GM18873 (cell line): ENCODE results near the gene SYCE3.
"Not testable (repeated sequence)": the region's sequence is repeated elsewhere in the genome, so short reads cannot be mapped to it uniquely, and the experiment has no call there.

ENCODE experiments used
- ATAC-seq: cut with Tn5 transposase; IDR thresholded peaks from one replicate; pipeline ENCODE4 v1.9.1; 2021; ENCODE audit warnings: mild to moderate bottlenecking, moderate library complexity, moderate number of reproducible peaks; ENCODE audit not compliant: unreplicated experiment, low FRiP score

The SYCE3 gene, protein sequence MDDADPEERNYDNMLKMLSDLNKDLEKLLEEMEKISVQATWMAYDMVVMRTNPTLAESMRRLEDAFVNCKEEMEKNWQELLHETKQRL

DNA sequence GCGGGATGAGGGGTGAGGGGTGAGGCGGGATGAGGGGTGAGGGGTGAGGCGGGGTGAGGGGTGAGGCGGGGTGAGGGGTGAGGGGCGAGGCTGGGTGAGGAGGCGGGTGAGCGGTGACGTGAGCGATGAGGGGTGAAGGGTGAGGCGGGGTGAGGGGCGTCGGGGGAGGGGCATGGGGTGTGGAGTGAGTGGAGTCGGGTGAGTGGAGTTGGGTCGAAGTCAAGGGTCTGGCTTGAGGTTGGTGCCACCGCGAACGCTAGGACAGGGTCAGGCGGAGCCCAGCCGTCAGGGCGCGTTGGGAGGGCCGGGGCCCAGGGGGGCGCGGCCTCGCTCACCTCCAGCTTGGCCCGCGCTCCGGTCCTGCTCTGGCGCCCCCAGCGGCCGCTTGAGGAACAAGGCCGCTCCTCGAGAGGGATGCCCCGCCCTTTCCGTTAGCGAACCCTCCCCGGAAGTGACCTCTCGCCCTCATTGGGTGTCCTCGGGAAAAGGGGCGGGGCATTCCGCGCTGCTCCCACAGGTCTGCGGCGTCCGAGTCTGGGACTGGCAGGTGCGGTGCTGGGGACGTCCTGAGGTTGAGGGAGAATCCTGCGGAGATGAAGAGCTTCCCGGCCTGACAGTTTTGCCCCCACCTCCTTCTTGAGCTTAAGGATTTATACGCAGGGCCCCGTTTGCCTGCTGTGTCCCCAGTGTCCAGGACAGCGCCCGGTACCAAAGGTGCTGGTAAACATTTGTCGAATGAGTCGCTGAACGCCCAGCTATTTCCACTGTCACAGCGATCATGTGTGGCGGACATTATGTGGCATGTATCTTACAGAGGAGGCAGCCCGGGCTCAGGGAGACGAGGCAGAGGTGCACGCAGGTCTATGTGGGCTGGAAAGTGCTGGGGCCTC, at the start of gene SYCE3:
Gene SYCE3 (minus strand): TSS at position 397 of the 890 bp plus-strand sequence. CDS start 6,514 bp downstream, outside the sequence.
- ATAC-seq = peak; percentile 88

DNA sequence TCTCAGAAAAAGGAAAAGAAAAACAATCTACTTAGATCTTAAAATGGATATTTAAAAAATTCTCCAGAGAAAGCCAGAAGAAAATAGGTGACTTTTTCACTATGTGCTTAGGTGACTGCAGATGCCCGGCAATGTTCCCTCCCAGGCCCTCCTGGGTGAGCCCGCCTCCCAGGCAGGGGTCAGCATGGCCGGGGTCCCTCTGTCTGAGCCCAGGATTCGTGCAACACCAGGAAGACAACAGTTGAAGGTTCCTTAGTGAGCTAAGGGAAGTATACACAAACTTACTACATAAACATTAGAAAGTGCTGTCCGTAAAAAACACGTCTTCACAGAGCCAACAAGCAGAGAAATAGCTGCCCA, 49.4 kb upstream of the SYCE3 start:
- ATAC-seq = no peak

DNA sequence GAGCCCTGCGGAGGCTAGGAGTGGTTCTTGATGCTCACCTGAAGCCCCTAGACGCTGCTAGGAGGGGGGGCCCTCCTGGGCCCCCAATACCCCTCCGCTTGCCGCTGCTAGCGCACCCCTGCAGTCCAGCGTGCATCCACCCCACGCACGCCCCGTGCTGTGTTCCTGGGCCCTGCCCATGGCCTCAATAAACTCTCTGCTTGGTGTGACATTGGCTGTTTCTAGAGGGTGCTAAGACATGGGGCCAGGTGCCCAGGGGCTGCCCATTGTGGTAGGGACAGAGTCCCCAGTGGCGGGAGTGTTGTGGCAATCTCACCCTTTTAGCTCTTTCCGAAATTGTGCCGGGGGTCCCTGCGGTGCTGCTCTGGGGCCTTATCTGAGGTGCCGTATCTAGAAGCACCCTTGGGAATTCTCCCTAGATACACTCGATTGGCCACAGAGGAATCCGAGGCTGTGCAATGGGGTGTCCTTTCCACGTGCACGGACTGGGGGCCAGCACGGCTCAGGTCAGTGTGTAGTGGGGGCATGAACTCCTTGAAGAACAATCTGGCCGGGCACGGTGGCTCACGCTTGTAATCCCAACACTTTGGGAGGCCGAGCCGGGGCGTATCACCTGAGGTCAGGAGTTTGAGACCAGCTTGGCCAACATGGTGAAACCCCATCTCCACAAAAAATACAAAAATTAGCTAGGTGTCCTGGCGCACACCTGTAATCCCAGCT, 48.8 kb upstream of the SYCE3 start:
- ATAC-seq = no peak

DNA sequence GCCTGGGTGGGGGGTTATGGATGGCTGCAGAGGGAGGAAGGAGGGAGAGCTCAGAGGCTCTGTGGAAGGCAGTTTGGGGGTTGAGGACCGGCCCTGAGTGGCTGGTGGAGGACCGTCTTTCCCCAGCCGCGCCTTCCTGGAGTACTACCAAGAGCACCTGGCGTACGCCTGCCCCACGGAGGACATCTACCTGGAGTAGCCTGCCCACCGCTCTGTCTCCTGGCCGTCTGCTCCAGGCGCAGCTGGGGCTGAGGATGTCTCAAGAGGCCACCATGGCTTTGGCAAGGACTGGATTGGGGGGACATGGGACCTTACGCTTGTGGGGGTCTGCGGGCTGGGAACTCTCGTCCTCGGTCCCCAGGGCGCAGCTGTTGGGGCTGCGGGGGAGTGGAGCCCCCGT, 47.9 kb upstream of the SYCE3 start:
- ATAC-seq = no peak

DNA sequence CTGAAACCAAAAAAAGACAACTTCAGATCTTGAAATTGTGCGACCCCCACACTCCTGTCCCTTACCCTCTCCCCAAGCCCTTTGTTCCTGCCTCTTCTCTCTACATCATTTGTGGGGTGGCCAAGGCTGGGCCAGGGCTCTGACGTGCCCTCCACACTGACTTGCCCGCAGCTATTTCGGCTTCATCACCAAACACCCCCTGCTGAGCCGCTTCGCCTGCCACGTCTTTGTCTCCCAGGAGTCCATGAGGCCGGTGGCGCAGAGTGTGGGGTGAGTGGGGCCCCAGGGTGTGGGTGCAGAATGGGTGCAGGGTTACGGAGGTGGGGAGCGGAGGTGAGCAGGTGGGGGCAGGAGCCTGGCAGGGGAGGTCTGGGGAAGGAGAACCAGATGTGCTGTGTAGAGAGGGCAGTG, 47.3 kb upstream of the SYCE3 start:
- ATAC-seq = no peak

DNA sequence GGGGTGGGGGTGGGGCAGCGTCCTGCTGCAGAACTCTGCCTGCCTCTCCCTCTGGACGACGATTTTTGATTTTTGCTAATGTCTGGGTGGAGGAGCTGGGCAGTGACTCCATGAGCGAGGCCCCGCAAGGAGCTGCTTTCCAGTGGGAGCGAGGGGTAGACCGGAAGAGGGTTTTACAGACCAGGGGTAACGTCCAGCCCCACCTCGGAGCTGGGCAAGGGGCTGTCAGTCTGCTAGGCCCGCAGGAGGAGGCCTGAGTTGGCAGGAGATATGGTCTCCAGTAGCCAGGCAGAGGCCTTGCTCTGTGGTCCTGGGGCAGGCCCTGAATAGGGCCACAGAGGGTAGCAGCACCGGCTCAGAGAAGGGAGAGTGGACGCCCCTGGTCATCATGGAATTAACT, 46.9 kb upstream of the SYCE3 start:
- no peak for ATAC-seq

DNA sequence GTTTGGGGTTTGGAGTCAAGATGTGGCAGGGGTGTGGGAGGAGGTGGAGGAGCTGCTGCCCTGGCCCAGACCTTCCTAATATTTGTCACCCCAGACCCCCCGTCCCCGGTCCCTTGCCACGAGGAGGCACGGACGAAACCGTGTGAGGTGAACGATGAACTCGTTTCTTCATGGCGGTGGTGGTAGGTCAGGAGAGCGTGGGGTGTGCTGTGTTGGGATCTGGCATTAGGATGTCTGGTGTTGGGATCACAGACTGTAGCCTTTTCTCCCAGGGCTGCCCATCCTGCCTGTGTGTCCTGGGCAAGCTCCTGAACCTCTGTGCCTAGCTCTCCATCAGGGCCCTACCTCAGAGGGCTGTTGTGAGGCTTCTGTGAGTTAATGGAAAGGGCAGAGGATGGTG, 46.3 kb upstream of the SYCE3 start:
- ATAC-seq = no peak

DNA sequence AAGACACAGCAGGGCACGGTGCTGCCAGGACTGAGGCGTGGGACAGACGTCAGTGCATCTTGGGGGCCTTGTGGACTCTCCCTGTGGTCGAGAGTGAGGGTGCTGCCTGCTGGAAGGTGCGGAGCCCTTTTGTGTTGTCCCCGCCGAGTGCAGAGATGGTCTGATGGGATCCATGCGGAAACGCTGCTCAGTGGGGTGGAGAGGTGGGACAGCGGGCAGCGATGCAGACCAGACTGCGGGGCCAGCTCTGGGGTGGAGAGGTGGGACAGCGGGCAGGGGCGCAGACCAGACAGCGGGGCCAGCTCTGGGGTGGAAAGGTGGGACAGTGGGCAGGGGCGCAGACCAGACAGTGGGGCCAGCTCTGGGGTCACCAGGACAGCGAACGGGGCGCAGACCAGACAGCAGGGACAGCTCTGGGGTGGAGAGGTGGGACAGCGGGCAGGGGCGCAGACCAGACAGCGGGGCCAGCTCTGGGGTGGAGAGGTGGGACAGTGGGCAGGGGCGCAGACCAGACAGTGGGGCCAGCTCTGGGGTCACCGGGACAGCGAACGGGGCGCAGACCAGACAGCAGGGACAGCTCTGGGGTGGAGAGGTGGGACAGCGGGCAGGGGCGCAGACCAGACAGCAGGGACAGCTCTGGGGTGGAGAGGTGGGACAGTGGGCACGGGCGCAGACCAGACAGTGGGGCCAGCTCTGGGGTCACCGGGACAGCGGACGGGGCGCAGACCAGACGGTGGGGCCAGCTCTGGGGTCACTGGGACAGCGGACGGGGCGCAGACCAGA, 45.5 kb upstream of the SYCE3 start:
- not testable (repeated sequence) for ATAC-seq

DNA sequence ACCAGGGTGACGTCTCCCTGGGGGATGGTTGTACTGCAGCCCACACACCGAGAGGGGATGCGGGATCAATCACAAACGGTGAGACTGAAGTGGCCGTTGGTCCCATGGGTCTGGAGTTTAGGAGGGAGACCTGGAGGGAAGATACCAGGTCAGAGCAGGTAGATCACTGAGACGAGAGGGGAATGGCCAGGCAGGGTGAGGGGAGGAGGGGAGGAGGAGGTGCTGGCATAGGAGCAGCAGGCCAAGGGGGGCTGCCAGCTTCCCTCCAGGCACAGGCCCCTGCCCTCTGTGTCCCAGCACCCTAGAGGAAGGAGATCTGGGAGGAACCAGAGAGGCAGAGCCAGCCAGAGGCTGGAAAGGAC, 44.9 kb upstream of the SYCE3 start:
- ATAC-seq = no peak

DNA sequence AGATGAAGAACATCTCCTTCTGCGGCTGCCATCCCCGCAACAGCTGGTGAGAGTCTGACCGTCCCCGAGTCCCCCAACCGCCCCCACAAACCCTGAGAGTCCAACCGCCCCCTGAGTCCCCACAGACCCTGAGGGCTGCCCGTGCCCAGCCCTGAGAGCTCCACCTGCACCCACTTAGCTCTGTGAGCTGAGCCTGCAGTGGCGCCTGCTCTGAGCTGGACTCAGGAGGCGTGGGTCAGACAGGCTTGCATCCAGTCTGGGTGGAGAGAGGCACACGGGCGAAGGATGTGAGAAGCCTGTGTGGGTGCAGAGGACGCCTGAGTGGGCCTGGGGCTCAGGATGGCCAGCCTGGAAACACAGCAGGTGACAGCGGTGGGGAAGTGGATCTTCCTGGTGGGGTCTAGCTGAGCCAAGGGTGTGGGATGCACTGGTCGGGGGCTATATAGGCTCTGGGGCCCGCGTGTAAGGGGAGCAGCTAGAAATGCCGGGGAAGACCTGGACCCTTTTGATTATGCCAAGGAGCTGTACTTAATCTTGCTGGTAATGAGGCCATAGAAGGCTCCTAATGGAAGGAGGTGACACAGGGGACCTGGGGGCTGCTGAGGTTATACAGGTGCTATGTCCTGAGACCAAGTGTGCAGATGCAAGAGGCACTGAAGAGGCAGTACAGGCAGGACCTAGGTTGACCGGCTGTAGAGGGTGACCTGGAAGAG, 44.4 kb upstream of the SYCE3 start:
- no peak for ATAC-seq

DNA sequence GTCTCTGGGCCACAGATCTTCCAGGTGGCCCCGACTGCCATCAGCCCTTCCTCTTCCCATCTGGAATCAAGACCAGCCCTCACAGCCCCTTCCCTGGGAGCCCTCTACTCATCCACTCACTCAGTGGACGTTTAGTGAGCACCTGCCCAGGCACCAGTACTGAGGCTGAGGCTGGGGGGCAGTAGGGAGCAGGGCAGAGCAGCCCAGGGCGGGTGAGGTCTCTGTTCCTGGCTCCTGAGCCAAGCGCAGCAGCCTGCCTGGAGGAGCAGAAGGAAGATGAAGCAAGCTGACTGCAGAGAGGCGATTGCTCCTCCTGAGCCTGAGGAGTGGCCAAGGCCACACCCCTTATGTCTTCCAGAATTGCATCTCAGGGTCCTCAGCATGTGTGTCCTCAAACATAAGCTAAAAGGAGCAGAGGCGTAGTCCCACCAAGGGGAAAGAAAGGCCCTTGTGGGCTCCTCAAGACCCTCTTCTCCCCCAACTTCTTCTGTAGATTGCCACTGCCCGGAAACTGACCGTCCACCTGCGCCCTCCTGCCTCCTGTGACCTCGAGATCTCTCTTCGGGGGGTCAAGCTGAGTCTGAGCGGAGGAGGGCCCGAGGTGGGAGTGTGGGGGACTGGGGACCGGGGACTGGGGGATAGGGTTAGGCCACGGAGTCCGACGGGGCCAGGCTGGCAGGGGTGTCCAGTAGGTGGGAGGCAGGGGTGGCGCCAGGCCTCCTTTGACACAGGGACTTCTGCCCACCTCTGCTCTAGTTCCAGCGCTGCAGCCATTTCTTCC, 43.6 kb upstream of the SYCE3 start:
- ATAC-seq = no peak

DNA sequence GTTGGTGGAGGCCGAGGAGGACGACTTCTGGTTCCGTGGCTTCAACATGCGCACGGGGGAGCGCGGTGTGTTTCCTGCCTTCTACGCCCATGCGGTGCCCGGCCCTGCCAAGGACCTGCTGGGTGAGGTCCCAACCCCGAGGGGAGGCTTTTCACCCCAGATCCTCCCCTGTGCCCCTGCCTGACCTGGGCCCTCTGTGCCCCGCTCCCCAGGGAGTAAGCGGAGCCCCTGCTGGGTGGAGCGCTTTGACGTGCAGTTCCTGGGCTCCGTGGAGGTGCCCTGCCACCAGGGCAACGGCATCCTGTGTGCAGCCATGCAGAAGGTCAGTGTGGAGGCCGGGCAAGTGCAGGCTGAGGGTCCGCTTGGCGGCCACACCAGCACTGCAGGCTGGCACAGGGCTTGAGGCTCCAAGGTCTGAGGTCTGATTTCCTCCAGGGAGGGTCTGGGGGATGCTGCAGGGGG, 42.9 kb upstream of the SYCE3 start:
- ATAC-seq = no peak

DNA sequence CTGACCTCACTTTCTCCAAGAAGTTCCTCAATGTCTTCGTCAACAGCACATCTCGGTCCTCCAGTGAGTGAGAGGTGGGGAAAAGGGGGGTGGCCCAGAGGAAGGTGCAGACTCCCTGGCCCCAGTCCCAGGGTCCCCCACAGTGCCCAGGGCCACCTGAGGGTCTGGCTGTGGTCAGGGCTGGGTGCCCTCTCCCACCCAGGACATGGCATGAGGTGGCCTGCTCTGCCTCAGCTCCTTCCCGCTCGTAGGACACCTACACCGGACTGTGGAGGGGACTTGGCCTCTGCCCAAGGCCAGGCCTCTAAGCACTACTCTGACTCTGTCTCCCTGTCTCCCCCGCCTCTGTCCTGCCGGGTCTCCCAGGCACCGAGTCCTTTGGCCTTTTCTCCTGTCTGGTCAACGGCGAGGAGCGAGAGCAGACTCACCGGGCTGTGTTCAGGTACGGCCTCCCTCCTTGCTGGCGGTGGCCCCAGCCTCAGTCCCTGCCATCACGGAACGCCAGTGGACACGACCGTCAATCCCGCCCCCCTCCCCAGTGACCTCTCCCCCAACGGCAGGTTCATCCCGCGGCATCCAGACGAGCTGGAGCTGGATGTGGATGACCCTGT, 42.4 kb upstream of the SYCE3 start:
- ATAC-seq = no peak

DNA sequence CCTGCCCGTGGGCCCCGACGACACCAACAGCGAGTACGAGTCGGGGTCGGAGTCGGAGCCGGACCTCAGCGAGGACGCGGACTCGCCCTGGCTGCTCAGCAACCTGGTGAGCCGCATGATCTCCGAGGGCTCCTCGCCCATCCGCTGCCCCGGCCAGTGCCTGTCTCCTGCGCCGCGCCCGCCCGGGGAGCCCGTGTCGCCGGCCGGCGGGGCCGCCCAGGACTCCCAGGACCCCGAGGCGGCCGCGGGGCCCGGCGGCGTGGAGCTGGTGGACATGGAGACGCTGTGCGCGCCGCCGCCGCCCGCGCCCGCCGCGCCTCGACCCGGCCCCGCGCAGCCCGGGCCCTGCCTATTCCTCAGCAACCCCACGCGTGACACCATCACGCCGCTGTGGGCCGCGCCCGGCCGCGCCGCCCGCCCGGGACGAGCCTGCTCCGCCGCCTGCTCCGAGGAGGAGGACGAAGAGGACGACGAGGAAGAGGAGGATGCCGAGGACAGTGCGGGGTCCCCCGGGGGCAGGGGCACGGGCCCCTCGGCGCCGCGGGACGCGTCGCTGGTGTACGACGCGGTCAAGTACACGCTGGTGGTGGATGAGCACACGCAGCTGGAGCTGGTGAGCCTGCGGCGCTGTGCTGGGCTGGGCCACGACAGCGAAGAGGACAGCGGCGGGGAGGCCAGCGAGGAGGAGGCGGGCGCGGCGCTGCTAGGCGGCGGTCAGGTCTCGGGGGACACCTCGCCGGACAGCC, 41.7 kb upstream of the SYCE3 start:
- ATAC-seq = no peak

DNA sequence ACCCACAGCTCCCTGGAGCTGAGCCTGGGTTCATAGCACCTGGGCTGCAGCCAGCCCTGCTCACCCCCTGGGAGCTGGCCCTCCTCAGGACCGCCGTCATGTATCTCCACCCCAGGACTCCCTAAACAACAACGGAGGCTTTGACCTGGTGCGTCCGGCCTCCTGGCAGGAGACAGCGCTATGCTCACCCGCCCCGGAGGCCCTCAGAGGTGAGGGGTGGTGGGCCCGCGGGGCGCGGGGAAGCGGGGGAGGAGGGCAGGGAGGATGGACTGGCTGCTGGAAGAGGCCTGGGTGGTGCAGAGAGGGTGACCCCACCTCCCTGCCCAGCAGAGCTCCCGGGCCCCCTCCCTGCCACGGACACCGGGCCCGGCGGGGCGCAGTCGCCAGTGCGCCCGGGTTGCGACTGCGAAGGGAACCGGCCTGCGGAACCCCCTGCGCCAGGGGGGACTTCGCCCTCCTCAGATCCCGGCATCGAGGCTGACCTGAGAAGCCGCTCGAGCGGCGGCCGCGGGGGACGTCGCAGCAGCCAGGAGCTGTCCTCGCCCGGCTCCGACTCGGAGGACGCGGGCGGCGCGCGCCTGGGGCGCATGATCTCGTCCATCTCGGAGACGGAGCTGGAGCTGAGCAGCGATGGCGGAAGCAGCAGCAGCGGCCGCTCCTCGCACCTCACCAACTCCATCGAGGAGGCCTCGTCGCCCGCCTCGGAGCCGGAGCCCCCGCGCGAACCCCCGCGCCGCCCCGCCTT, 41.0 kb upstream of the SYCE3 start:
- no peak for ATAC-seq

DNA sequence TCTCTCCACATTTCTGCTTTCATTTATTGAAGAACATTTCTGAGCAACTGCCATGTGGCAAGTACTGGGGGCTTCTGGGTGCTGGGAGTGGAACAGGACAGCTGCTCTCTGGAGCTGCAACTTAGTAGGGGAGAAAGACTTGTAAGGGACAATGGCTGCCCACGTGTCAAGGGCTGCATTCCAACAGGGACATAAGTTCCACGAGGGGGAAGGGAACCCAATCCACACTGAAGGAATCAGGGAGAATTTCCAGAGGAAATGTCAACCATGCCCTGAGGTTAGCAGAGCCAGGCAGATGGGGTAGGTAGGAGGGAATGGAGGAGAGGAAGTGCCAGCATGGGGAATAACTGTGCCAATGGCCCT, 39.6 kb upstream of the SYCE3 start:
- ATAC-seq = no peak

DNA sequence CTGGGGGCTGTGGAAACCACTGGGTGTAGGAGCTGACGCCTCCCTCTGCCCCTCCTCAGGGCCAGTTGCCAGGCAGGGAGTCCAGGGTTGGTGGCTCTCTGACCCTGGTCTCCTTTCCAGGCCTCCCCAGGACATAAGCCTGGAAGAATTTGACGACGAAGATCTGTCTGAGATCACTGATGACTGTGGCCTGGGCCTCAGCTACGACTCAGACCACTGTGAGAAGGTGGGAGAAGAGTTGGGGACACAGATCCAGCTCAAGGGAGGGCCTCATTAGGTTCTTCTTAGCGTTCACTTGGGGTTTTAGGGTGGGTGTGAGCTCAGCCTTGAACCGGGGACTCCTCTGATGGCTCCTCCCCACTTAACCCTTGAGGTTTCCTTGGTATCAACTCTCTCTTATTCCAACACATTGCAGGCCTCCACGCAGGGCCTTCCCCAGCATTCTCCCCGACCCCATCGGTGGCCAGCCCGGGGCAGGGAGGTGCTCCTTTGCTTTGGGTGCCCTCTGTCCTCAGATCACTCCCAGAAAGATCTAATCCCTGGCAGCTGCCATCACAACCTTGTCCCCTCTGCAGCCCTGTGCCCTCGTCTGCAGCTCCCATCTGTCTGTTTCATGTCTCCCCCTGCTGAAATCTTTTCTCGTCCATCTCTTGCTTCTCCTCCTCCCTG, 39.1 kb upstream of the SYCE3 start:
- ATAC-seq = no peak
